Sigmoid colon (tissue), 4 donors: ENCODE measurements around the gene PPP2R5E.

ENCODE experiments used
- CTCF ChIP-seq, 4 experiments: fragments of 450-650 bp in 3 of 4; fragments of 200-600 bp in 1 of 4; IDR thresholded peaks; one replicate each; pipeline ENCODE4 v1.5.1; 2016 to 2019; ENCODE audit warnings: antibody characterized with exemption in 4 of 4, mild to moderate bottlenecking in 3 of 4, moderate library complexity in 2 of 4
- EP300 ChIP-seq, 4 donors: sonication (generic); formaldehyde crosslinking; IDR thresholded peaks; one replicate each; pipeline ENCODE4 v1.6.1; 2017; ENCODE audit warnings: antibody characterized with exemption in 4 of 4
- POLR2A ChIP-seq, 2 donors: fragments of 450-650 bp; IDR thresholded peaks; one replicate each; pipeline ENCODE4 v1.6.1; 2016; ENCODE audit warnings: antibody characterized with exemption in 2 of 2, mild to moderate bottlenecking in 2 of 2, moderate library complexity in 2 of 2

DNA sequence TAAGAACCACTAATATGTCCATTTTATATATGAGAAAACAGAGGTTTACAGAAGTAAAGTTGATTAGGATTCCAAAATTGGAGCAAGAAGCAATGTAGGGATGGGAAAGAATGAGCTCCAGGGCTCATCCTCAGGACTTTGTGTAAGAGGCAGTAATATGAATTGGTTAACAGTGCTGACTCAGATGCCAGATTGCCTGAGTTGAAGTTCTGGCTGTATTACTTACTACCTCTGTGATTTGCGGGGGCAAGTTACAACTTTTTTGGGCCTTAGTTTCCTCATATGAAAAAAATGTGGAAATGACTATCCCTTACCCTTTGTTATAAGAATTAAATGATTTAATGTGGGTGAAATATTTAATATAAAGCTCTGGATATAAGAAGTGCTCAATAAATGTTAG is 35.1 kb upstream of the PPP2R5E start:
- no peak for TF ChIP-seq EP300 (IDR thresholded peaks at IDR 0.05)
- TF ChIP-seq CTCF (IDR thresholded peaks at IDR 0.05) = no peak
- no peak for TF ChIP-seq POLR2A (IDR thresholded peaks at IDR 0.05)
